Upper lobe of left lung (tissue), 6 donors: Measurements from ENCODE around the gene ESPNL. TPM values are rescaled to one million over a fixed set of nuclear protein-coding genes. Genes with fewer than 3 reads are reported as not detected.

Source experiments
- ATAC-seq, 2 donors: fragments of 200-7000 bp; cut with Tn5 transposase; one replicate each; pipeline ENCODE4 v1.9.1; 2022; ENCODE audit warnings: mild to moderate bottlenecking in 2 of 2, moderate library complexity in 2 of 2; ENCODE audit not compliant: low FRiP score in 2 of 2
- DNase-seq, 2 donors: peaks; one replicate each; pipeline ENCODE4 v3.0.0-alpha.2; 2019 to 2020
- H3K27ac ChIP-seq, 4 donors: fragments of 200-600 bp; sonication (generic); one replicate each; pipeline ENCODE4 v1.5.1; 2016 to 2019
- H3K27me3 ChIP-seq, 4 donors: fragments of 200-600 bp; sonication (generic); one replicate each; pipeline ENCODE4 v1.5.1; 2017 to 2019
- H3K36me3 ChIP-seq, 4 donors: fragments of 200-600 bp; sonication (generic); one replicate each; pipeline ENCODE4 v1.5.1; 2016 to 2019
- H3K4me1 ChIP-seq, 4 donors: fragments of 200-600 bp; sonication (generic); one replicate each; pipeline ENCODE4 v1.5.1; 2018 to 2019
- H3K4me3 ChIP-seq, 4 donors: fragments of 200-600 bp; sonication (generic); one replicate each; pipeline ENCODE4 v1.5.1; 2017 to 2019; ENCODE audit warnings: mild to moderate bottlenecking in 2 of 4, moderate library complexity in 1 of 4
- H3K9me3 ChIP-seq, 4 donors: fragments of 200-600 bp; sonication (generic); one replicate each; pipeline ENCODE4 v1.5.1; 2018 to 2019
- EP300 ChIP-seq, 4 donors: sonication (generic); formaldehyde crosslinking; IDR thresholded peaks; one replicate each; pipeline ENCODE4 v1.5.1; 2017; ENCODE audit warnings: antibody characterized with exemption in 4 of 4, control low read depth in 2 of 4
- POLR2A ChIP-seq, 4 donors: fragments of 450-650 bp; IDR thresholded peaks; one replicate each; pipeline ENCODE4 v1.5.1; 2016 to 2017; ENCODE audit warnings: antibody characterized with exemption in 4 of 4, mild to moderate bottlenecking in 2 of 4
- POLR2AphosphoS5 ChIP-seq, 2 donors: sonication (generic); formaldehyde crosslinking; IDR thresholded peaks; one replicate each; pipeline ENCODE4 v1.5.1; 2017; ENCODE audit warnings: antibody characterized with exemption in 2 of 2
- WGBS, 2 donors: methylation state at CpG; one replicate each; pipeline ENCODE4 v1.1.5; 2017 to 2018; 5-methylcytosine and 5-hydroxymethylcytosine counted together
- total RNA-seq, 6 donors: library from RNA; depleted of rRNA in 4 of 6; stranded (reverse); fragments of >200 nt in 4 of 6; gene quantifications; one replicate each; pipeline versions ENCODE4 v1.1.0 to v1.2.1, GENCODE V29; 2016 to 2021
- TF ChIP-seq, protein P1 (sequence below), 6 experiments: fragments of 450-650 bp in 4 of 6; fragments of 200-600 bp in 2 of 6; sonication (generic) in 2 of 6; IDR thresholded peaks; one replicate each; pipeline ENCODE4 v1.5.1; 2016 to 2019; ENCODE audit warnings: antibody characterized with exemption in 6 of 6
- donor health status: DM: no; HTN: no; CAD: no; lungs with moderate emphysema.
- donor health status: DM: no; HTN: yes; CAD: no; lungs with severe emphysema.

The ESPNL gene
- total RNA-seq, 6 donors from 2014 or later: 0.10 to 3.1 (median 0.38) TPM; not detected in 2

DNA sequence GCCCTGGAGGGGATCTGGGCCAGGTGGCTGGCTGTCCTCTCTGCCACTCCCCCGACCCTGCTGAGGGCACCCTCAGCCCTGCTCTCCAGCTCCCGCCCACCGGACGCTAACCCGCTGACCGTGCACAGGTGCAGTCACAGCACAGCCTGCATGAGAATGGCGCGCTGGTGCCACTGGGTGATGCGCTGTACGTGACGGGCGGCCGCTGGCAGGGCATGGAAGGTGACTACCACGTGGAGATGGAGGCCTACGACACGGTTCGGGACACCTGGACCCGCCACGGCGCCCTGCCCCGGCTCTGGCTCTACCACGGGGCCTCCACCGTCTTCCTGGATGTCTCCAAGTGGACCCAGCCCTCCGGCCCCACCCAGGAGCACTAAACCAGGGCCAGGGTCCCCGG, 50.5 kb downstream of the ESPNL start:
- ATAC-seq (no peak), DNase-seq (peak in 1 of 2 donors; percentile 84)
- TF ChIP-seq, protein P1, sequence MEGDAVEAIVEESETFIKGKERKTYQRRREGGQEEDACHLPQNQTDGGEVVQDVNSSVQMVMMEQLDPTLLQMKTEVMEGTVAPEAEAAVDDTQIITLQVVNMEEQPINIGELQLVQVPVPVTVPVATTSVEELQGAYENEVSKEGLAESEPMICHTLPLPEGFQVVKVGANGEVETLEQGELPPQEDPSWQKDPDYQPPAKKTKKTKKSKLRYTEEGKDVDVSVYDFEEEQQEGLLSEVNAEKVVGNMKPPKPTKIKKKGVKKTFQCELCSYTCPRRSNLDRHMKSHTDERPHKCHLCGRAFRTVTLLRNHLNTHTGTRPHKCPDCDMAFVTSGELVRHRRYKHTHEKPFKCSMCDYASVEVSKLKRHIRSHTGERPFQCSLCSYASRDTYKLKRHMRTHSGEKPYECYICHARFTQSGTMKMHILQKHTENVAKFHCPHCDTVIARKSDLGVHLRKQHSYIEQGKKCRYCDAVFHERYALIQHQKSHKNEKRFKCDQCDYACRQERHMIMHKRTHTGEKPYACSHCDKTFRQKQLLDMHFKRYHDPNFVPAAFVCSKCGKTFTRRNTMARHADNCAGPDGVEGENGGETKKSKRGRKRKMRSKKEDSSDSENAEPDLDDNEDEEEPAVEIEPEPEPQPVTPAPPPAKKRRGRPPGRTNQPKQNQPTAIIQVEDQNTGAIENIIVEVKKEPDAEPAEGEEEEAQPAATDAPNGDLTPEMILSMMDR (IDR thresholded peaks at IDR 0.05): no peak
- no peak for TF ChIP-seq POLR2AphosphoS5 (IDR thresholded peaks at IDR 0.05)
- TF ChIP-seq POLR2A (IDR thresholded peaks at IDR 0.05): no peak
- H3K4me3 ChIP-seq: no peak overlapping the region
- H3K27me3 ChIP-seq: no peaks in the 10 kb centered on the region
- H3K4me1 ChIP-seq: no peaks in the 10 kb centered on the region
- no peaks in the 10 kb centered on the region for H3K36me3 ChIP-seq
- no peak overlapping the region for H3K27ac ChIP-seq
- no peaks in the 10 kb centered on the region for H3K9me3 ChIP-seq
- WGBS, 2 donors: 91 to 95% methylated on average over 20 to 25 of the region's 25 CpGs

DNA sequence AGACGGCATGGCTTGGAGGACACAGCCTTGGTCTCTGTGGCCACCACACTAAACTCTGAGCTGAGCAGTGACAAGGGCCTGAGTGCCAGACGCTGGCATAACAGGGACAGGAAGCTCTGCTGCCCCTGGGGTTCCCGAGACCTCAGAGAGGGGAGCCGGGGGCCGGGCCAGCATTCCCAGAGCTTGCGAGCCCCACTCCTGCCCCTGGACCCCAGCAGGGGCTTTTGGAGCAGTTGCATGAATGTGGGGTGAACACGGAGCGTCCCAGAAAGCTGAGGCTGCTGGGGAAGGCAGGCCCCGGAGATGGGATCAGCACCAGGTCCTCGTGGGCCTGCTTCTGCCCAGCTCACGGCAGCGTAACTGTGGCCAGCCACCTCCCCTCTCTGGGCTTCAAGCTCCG, 51.1 kb downstream of the ESPNL start:
- TF ChIP-seq EP300 (IDR thresholded peaks at IDR 0.05) (no peak), POLR2AphosphoS5 (IDR thresholded peaks at IDR 0.05) (no peak), POLR2A (IDR thresholded peaks at IDR 0.05) (no peak)
- TF ChIP-seq, protein P1 (IDR thresholded peaks at IDR 0.05): no peak
- 80 to 100% methylated on average over 1 to 11 of the region's 13 CpGs for WGBS, 2 donors

DNA sequence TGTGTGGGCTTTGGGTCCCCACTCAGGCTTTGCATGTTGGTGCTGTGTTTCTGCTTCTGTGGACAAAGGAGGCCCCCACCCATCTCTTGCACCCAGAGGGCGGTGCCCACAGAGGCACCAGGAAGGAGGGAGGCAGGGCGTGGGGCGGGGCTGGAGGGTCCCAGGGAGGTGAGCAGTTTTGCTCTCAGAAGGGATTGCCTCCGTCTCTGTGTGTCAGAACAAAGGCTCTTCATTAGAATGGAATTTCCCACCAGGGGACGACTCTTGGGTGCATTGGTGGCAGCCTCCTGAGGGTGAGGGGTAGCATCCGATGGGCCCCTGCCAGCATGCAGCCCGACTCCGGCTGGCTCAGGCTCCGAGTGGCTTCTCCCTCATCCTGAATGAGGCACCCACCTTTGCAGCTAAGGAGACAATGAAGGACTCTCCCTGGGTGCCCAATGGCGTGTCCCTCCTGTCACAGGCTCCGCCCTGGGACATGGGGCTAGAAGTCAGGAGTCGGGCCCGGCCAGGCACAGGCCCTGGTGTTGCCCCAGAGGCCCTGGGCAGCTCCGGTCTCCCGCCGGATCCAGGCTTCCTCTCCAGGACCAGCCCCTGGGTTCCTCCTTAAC, 51.6 kb downstream of the ESPNL start:
- H3K4me3 ChIP-seq: no peak overlapping the region

More for the DNA sequence above, 51.1 kb downstream of the ESPNL start:
- Histone ChIP-seq H3K36me3 (no peaks in the 10 kb centered on the region), H3K4me1 (no peaks in the 10 kb centered on the region), H3K9me3 (no peaks in the 10 kb centered on the region), H3K4me3 (no peak overlapping the region), H3K27me3 (no peaks in the 10 kb centered on the region), H3K27ac (no peak overlapping the region)
- ATAC-seq: no peak
- DNase-seq: peak in 1 of 2 donors; percentile 73

DNA sequence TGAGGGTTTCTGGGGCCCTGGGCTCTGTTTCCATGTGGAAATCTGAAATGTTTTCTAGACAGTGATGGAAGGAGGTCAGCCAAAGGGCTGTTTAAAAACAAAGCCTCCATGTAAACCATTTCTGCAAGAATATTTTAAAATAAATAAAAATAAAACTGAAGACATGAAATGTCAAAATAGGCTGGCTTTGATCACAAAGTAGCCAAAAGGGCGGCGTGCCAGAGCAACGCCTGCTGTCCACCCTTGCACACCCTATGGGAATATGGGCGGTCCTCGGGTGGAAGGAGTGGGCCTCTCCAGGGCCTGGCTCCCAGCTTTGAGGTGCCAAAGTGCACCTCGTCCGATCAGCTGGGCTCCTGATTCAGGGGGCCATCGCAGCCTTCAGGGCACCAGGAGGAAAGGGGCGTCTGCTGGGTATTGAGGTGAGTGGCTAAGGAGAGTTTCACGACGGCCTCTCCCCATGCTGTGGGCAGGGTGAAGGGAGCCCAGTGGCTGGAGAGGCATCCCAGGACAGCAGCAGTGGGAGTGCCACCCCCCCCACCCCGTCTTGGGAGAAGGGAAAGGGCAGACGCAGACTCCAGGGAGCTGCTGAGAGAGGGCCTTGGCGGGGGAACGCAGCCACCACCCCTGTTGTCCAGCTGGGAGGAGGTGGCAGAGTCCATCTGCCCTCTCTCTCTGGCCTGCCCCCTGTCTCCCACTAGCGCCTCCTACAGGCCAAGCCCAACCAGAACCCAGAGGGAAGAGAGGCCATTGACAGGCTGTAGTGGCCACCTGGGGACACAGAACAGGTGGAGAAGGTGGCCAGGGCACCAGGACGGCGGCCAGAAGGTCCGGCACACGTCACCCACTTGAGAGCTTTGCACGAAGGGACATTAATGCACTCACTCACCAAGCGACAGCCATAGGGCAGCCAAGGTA, 52.9 kb downstream of the ESPNL start:
- peaks cover 0 to under 1% (median 0%) of the 10 kb centered on the region in 4 donors for H3K4me1 ChIP-seq
- DNase-seq: peak in 1 of 2 donors; percentile 62
- no peaks in the 10 kb centered on the region for H3K27me3 ChIP-seq
- WGBS, 2 donors: 79 to 82% methylated on average over 17 to 22 of the region's 22 CpGs
- H3K27ac ChIP-seq: no peak overlapping the region
- TF ChIP-seq, protein P1 (IDR thresholded peaks at IDR 0.05): no peak
- TF ChIP-seq POLR2AphosphoS5 (IDR thresholded peaks at IDR 0.05) (no peak), EP300 (IDR thresholded peaks at IDR 0.05) (no peak), POLR2A (IDR thresholded peaks at IDR 0.05) (no peak)
- no peak for ATAC-seq
- no peaks in the 10 kb centered on the region for H3K36me3 ChIP-seq
- H3K4me3 ChIP-seq: no peak overlapping the region
- no peaks in the 10 kb centered on the region for H3K9me3 ChIP-seq

More for the DNA sequence above, 51.6 kb downstream of the ESPNL start:
- H3K9me3 ChIP-seq: no peaks in the 10 kb centered on the region
- DNase-seq (peak in 1 of 2 donors; percentile 63), ATAC-seq (no peak)
- H3K27ac ChIP-seq: no peak overlapping the region
- TF ChIP-seq, protein P1 (IDR thresholded peaks at IDR 0.05): no peak
- TF ChIP-seq POLR2AphosphoS5 (IDR thresholded peaks at IDR 0.05) (no peak), POLR2A (IDR thresholded peaks at IDR 0.05) (no peak), EP300 (IDR thresholded peaks at IDR 0.05) (no peak)
- H3K4me1 ChIP-seq: no peaks in the 10 kb centered on the region
- H3K27me3 ChIP-seq: no peaks in the 10 kb centered on the region
- no peaks in the 10 kb centered on the region for H3K36me3 ChIP-seq
- 79 to 85% methylated on average over 8 to 16 of the region's 16 CpGs for WGBS, 2 donors
